Measurements from ENCODE around the gene GSTM4.

The GSTM4 gene

DNA sequence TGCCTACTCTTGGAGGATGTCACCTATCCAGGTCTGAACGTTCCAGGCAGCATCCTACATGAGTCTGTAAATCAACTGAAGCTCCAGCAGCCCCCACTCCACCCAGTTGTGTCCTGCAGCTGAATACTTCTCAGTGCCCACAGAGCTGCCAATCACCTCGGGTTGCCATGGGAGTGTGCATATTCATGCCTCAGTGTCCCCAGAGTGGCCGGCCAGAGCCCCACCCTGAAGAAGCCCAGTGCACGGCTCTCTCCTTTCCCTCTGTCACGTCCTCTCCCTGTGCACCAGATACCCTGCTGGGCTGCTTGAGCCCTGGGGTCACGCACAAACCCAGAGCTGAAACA lies 16.1 kb upstream of the GSTM4 start:
- Histone ChIP-seq H3K79me2 (ENCODE audit: insufficient read depth, low read length) (no peaks in the 10 kb centered on the region), H3K4me1 (ENCODE audit: insufficient read depth, low read length, severe bottlenecking) (no peaks in the 10 kb centered on the region), H3K9ac (ENCODE audit: low read length) (no peak overlapping the region), H3K9me3 (ENCODE audit: low read length) (no peaks in the 10 kb centered on the region), H2AFZ (ENCODE audit: low read length) (no peak overlapping the region), H3K4me2 (ENCODE audit: low read length) (no peak overlapping the region), H3F3A (ENCODE audit: insufficient read depth, low read length) (no peaks in the 10 kb centered on the region), H3K27ac (ENCODE audit: low read depth, low read length, poor library complexity, severe bottlenecking) (no peak overlapping the region), H4K20me1 (ENCODE audit: insufficient read depth, low read length) (no peaks in the 10 kb centered on the region), H3K27me3 (ENCODE audit: insufficient read depth, low read length) (no peaks in the 10 kb centered on the region), H3K9me2 (ENCODE audit: low read depth, low read length) (no peaks in the 10 kb centered on the region), H3K4me3 (ENCODE audit: low read depth, low read length, poor library complexity, severe bottlenecking) (no peak overlapping the region), H3K36me3 (ENCODE audit: insufficient read depth, low read length) (no peaks in the 10 kb centered on the region)
- no peak for TF ChIP-seq EZH2 (IDR thresholded peaks at IDR 0.05; ENCODE audit: borderline replicate concordance, low read length)
- TF ChIP-seq, protein P1, sequence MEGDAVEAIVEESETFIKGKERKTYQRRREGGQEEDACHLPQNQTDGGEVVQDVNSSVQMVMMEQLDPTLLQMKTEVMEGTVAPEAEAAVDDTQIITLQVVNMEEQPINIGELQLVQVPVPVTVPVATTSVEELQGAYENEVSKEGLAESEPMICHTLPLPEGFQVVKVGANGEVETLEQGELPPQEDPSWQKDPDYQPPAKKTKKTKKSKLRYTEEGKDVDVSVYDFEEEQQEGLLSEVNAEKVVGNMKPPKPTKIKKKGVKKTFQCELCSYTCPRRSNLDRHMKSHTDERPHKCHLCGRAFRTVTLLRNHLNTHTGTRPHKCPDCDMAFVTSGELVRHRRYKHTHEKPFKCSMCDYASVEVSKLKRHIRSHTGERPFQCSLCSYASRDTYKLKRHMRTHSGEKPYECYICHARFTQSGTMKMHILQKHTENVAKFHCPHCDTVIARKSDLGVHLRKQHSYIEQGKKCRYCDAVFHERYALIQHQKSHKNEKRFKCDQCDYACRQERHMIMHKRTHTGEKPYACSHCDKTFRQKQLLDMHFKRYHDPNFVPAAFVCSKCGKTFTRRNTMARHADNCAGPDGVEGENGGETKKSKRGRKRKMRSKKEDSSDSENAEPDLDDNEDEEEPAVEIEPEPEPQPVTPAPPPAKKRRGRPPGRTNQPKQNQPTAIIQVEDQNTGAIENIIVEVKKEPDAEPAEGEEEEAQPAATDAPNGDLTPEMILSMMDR (IDR thresholded peaks at IDR 0.05; ENCODE audit: low read length) = no peak

DNA sequence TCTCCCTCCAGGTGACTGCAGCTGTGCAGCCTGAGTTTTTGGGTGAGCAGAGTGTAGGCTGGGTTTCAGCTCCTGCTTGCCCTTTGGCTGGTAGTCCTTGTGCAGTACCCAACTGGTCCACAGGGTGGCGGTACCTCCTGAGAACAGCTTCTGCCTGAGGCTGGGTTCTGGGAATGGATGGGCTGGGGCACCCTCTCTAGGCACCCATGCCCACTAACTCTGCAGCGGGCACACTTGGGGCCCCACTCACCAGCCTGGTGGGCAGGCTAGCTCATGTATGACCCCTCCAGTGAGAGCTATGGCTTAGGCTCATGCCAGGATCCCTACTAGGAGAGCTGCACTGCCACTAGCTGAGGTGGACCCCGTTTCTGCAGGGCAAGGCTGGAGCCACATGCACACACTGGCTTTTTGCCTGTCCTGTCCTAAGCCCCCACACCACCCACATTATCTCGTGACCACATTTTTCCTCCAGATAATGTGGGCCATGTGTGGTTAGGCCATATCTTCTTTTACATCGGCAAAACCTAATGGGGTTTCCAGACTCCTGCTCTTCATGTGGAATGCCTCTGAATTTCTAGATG lies 15.5 kb upstream of the GSTM4 start:
- H3K9ac ChIP-seq (ENCODE audit: low read length) = no peak overlapping the region
- no peaks in the 10 kb centered on the region for H3K79me2 ChIP-seq (ENCODE audit: insufficient read depth, low read length)
- H3K27me3 ChIP-seq (ENCODE audit: insufficient read depth, low read length) = no peaks in the 10 kb centered on the region
- no peak overlapping the region for H3K4me3 ChIP-seq (ENCODE audit: low read depth, low read length, poor library complexity, severe bottlenecking)
- H3K27ac ChIP-seq (ENCODE audit: low read depth, low read length, poor library complexity, severe bottlenecking) = no peak overlapping the region
- H3K4me1 ChIP-seq (ENCODE audit: insufficient read depth, low read length, severe bottlenecking) = no peaks in the 10 kb centered on the region
- H3K4me2 ChIP-seq (ENCODE audit: low read length) = no peak overlapping the region
- H3K36me3 ChIP-seq (ENCODE audit: insufficient read depth, low read length) = no peaks in the 10 kb centered on the region
- no peaks in the 10 kb centered on the region for H3K9me3 ChIP-seq (ENCODE audit: low read length)
- no peaks in the 10 kb centered on the region for H3F3A ChIP-seq (ENCODE audit: insufficient read depth, low read length)
- H4K20me1 ChIP-seq (ENCODE audit: insufficient read depth, low read length) = no peaks in the 10 kb centered on the region
- H2AFZ ChIP-seq (ENCODE audit: low read length) = no peak overlapping the region
- TF ChIP-seq EZH2 (IDR thresholded peaks at IDR 0.05; ENCODE audit: borderline replicate concordance, low read length) = no peak
- TF ChIP-seq, protein P1 (IDR thresholded peaks at IDR 0.05; ENCODE audit: low read length) = peak; percentile 90
- no peaks in the 10 kb centered on the region for H3K9me2 ChIP-seq (ENCODE audit: low read depth, low read length)

DNA sequence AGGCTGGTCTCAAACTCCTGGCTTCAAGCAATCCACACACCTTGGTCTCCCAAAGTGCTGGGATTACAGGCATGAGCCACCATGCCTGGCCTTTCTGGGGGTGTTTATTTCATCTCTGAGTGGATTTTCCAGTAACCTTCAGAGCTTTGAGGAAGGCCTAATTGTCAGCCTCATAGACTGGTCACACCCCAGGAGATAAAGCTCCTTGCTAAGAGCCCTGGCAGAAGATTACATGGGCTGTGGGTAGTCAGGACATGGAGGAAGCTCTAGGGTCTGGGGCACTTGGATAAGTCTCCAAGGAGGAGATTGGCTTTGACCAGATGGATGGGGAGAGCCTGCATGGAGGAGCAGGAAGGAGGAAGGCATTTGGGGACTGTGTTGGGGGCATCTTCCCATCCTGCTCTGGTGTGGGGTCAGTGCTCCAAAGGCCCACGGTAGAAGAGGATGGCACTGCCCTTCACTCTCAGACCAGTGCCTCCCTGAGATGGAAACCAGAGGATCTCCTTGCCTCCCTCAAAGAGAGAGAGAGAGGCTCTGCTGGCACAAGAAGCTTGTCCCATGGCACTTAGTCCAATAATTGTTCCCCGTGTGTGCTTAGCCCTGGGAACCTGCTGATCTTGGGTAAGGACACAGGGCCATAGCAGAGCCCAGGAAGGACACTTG lies 14.7 kb upstream of the GSTM4 start:
- no peaks in the 10 kb centered on the region for H3K9me3 ChIP-seq (ENCODE audit: low read length)
- H3K4me3 ChIP-seq (ENCODE audit: low read depth, low read length, poor library complexity, severe bottlenecking) = no peak overlapping the region
- no peaks in the 10 kb centered on the region for H3K79me2 ChIP-seq (ENCODE audit: insufficient read depth, low read length)
- no peak overlapping the region for H3K4me2 ChIP-seq (ENCODE audit: low read length)
- H3K36me3 ChIP-seq (ENCODE audit: insufficient read depth, low read length) = no peaks in the 10 kb centered on the region
- no peaks in the 10 kb centered on the region for H3F3A ChIP-seq (ENCODE audit: insufficient read depth, low read length)
- no peaks in the 10 kb centered on the region for H3K4me1 ChIP-seq (ENCODE audit: insufficient read depth, low read length, severe bottlenecking)
- no peaks in the 10 kb centered on the region for H4K20me1 ChIP-seq (ENCODE audit: insufficient read depth, low read length)
- H3K27me3 ChIP-seq (ENCODE audit: insufficient read depth, low read length) = no peaks in the 10 kb centered on the region
- H3K9me2 ChIP-seq (ENCODE audit: low read depth, low read length) = no peaks in the 10 kb centered on the region
- H3K9ac ChIP-seq (ENCODE audit: low read length) = no peak overlapping the region
- TF ChIP-seq, protein P1 (IDR thresholded peaks at IDR 0.05; ENCODE audit: low read length) = no peak
- no peak for TF ChIP-seq EZH2 (IDR thresholded peaks at IDR 0.05; ENCODE audit: borderline replicate concordance, low read length)
- H2AFZ ChIP-seq (ENCODE audit: low read length) = no peak overlapping the region
- no peak overlapping the region for H3K27ac ChIP-seq (ENCODE audit: low read depth, low read length, poor library complexity, severe bottlenecking)
